Suprapubic skin (tissue), 4 donors: ENCODE measurements around the gene IL11.

Experiments
- POLR2A ChIP-seq, 2 donors: fragments of 450-650 bp; IDR thresholded peaks; one replicate each; pipeline ENCODE4 v1.6.1; 2017; ENCODE audit warnings: antibody characterized with exemption in 2 of 2, mild to moderate bottlenecking in 2 of 2, moderate library complexity in 2 of 2
- POLR2AphosphoS5 ChIP-seq, 3 donors: sonication (generic); formaldehyde crosslinking; IDR thresholded peaks; one replicate each; pipeline ENCODE4 v1.6.1; 2017; ENCODE audit warnings: antibody characterized with exemption in 3 of 3
- TF ChIP-seq, protein P1 (sequence below), 2 donors: fragments of 200-600 bp in 1 of 2; fragments of 450-650 bp in 1 of 2; sonication (generic) in 1 of 2; IDR thresholded peaks; one replicate each; pipeline ENCODE4 v1.5.1; 2016 to 2019; ENCODE audit warnings: antibody characterized with exemption in 2 of 2, mild to moderate bottlenecking in 1 of 2, moderate library complexity in 1 of 2

DNA sequence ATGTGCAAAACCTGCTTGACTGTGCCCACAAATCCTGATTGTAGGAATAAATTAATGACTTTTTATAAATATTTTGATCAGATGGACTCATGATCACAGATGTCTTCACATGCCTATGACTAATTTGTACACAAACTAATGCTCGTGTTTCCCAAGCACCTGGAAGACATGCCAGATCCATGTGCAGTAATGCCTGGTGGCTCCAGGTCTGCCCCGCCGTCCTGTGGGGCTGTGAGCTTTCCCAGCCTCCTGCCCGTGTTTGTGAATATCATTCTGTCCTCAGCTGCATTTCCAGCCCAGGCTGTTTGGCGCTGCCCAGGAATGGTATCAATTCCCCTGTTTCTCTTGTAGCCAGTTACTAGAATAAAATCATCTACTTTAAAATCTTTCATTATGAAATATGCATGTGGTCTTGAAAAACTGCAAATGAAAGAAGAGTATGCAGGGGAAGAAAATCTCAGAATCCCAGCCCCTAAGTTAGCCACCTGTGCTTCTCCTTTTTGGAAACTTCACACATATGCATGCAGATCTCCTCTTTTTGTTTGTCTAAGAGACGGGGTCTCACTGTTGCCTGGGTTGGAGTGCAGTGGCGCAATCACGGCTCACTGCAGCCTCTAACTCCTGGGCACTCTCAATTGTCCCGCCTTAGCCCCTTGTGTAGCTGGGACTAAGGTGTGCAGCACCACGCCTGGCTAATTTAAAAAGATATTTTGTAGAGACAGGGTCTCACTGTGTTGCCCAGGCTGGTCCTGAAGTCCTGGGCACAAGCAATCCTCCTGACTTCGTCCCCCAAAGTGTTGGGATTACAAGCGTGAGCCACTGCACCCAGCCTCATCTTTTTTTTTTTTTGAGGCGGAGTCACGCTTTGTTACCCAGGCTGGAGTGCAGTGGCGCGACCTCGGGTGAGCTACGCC, 21.7 kb upstream of the IL11 start:
- no peak for TF ChIP-seq POLR2A (IDR thresholded peaks at IDR 0.05)
- TF ChIP-seq POLR2AphosphoS5 (IDR thresholded peaks at IDR 0.05) = no peak
- TF ChIP-seq, protein P1, sequence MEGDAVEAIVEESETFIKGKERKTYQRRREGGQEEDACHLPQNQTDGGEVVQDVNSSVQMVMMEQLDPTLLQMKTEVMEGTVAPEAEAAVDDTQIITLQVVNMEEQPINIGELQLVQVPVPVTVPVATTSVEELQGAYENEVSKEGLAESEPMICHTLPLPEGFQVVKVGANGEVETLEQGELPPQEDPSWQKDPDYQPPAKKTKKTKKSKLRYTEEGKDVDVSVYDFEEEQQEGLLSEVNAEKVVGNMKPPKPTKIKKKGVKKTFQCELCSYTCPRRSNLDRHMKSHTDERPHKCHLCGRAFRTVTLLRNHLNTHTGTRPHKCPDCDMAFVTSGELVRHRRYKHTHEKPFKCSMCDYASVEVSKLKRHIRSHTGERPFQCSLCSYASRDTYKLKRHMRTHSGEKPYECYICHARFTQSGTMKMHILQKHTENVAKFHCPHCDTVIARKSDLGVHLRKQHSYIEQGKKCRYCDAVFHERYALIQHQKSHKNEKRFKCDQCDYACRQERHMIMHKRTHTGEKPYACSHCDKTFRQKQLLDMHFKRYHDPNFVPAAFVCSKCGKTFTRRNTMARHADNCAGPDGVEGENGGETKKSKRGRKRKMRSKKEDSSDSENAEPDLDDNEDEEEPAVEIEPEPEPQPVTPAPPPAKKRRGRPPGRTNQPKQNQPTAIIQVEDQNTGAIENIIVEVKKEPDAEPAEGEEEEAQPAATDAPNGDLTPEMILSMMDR (IDR thresholded peaks at IDR 0.05) = no peak
